Pericardium fibroblast (primary cell): Measurements from ENCODE around the gene CD24. TPM values are rescaled to one million over a fixed set of nuclear protein-coding genes. Genes with fewer than 3 reads are reported as not detected.

Experiments used
- total RNA-seq: library from RNA; depleted of rRNA; stranded (reverse); fragments of >200 nt; gene quantifications from 2 replicates; pipeline ENCODE4 v1.2.3, GENCODE V29; 2015

CD24 gene
- 0.34 and 7.5 TPM in 2 replicates for total RNA-seq

GRCh38 chr6:106974336-106974998 lies at the start of gene CD24:
Gene CD24, minus strand, starts transcription at chr6:106974729. Its CDS starts 83 bp downstream, at chr6:106974646.

Other genes with a start within 250 kb of the CD24 start
- 13.9 and 23.3 TPM in 2 replicates for gene MTRES1, start 53.5 kb upstream of the CD24 start, total RNA-seq
- 0.60 and 1.1 TPM in 2 replicates for gene BEND3, start 140.8 kb upstream of the CD24 start, total RNA-seq